GM18951 (cell line): ENCODE results near the gene NOL9.

Experiments used
- POLR2A ChIP-seq: IDR thresholded peaks from 4 replicates; pipeline ENCODE4 v1.6.1; 2011; ENCODE audit warnings: mild to moderate bottlenecking; ENCODE audit not compliant: insufficient read length, insufficient read depth; ENCODE audit errors: extremely low read depth
- in situ Hi-C: fragments of 300-500 bp; cut with MboI; formaldehyde crosslinking; loops from one replicate; pipeline ENCODE4 v1.12.0; 2022; ENCODE audit warnings: low sequenced_read_pairs, mixed read lengths, inconsistent platforms; ENCODE audit not compliant: unreplicated experiment

NOL9 gene

DNA sequence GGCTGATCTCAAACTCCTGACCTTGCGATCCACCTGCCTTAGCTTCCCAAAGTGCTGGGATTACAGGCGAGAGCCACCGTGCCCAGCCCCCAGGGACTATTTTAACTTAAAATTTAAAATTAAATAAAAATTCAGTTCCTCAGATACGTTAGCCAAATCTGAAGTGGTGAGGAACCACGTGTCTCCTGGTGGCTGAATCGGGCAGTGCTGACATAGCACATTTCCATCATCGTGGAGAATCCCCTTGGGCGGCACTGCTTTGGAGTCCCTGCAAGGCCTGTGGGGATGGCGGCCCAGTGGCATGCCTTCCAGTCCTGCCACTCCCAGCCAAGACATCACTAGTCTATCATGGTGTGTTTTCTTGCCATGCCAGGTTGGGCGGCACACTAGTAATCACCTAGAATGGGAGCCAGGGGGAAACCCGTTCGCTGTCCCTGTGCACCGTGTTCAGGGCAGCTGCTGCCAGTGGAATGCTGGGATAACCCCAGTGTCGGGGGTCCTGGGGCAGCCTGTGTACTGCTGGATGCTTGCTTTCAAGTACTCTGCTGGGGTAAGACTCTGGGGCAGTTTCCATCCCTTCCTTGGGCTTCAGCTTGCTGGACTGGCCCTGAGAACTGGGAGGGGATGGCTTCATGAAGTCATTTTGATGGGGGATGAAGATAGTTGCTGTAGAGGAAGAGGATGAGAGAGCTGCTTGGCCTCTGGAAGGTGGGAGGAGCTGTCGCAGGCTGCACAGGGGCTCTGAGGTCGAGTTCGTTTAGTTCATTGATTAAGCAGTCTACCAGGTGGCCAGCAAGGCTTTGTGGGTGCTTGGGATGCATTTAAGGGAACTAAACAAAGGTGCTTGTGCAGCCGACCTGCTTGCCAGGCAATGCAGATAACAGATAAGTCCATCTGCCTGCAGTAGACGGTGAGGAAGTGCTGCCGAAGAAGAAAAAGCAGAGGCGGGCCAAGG, 30.1 kb upstream of the NOL9 start:
- TF ChIP-seq POLR2A: no peak
- in situ Hi-C loops: no loop called here

DNA sequence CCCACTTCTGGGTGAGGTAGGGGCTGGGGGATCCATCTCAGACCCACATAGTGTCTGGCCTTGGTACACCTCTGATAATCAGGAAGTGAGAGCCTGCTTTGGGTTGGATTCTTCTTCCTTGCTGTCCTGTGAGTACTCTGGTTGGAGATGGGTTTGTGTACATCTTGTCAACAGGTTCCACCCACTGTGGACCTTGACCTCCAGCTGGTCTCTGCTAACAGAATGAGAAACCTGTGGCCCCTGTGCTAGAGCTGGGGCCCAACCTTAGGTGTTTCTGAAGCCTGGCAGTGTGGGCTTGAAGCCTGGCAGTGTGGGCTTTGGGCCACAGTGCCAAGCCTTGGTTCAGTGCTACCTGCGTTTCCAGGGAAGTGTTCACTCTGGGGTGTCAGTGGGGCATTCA, 28.1 kb upstream of the NOL9 start:
- TF ChIP-seq POLR2A: no peak
- in situ Hi-C loops: no loop called here

DNA sequence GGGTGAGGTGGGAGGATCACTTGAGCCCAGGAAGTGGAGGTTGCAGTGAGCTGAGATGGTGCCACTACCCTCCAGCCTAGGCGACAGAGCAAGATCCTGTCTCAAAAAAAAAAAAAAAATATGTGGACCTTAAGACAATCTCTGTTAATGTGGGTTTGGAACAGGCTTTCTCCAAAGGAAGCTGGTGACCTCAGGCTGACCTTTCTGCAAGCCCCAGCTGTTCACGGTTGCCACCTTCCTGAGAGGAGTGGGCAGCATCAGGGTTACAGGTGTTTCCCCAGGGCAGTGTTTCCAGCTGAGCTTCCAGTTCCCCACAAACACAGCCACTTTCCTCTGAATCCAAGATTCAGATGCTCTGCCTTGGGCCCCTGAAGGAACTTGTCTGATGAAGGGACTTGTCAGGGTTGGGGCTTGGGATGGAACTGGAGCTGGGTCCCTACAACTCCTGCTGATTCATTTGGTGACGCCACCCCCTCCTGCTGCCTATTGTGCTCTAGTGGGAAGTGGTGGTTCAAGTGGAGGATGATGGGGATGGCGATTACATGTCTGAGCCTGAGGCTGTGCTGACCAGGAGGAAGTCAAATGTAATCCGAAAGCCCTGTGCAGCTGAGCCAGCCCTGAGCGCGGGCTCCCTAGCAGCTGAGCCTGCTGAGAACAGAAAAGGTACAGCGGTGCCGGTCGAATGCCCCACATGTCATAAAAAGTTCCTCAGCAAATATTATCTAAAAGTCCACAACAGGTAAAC, 27.4 kb upstream of the NOL9 start:
- in situ Hi-C loops: no loop called here
- TF ChIP-seq POLR2A: no peak

DNA sequence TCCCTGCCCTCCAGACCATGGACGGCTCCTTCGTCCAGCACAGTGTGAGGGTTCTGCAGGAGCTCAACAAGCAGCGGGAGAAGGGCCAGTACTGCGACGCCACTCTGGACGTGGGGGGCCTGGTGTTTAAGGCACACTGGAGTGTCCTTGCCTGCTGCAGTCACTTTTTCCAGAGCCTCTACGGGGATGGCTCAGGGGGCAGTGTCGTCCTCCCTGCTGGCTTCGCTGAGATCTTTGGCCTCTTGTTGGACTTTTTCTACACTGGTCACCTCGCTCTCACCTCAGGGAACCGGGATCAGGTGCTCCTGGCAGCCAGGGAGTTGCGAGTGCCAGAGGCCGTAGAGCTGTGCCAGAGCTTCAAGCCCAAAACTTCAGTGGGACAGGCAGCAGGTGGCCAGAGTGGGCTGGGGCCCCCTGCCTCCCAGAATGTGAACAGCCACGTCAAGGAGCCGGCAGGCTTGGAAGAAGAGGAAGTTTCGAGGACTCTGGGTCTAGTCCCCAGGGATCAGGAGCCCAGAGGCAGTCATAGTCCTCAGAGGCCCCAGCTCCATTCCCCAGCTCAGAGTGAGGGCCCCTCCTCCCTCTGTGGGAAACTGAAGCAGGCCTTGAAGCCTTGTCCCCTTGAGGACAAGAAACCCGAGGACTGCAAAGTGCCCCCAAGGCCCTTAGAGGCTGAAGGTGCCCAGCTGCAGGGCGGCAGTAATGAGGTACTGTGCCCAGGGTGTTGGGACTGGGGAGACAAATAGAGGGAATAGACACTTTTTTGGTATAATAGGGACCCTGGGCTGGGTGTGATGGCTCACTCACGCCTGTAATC, 26.5 kb upstream of the NOL9 start:
- TF ChIP-seq POLR2A: no peak
- in situ Hi-C loops: no loop called here

DNA sequence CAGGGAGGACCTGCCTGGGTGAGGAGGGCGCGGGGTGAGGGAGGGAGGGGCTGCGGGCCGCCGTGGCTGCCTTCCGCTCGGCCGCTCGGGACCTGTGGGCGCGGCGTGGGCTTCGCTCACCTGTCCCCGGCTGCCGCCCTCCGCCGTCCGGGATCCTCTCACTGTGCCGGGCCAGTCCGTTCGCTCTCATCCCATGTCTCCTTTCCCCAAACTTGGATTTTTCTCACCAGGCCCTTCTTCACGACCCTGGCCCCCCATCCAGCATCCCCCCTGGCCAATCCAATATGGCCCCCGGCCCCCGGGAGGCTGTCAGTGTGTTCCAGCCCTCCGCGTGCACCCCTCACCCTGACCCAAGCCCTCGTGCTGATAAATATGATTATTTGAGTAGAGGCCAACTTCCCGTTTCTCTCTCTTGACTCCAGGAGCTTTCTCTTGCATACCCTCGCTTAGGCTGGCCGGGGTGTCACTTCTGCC, 25.8 kb upstream of the NOL9 start:
- in situ Hi-C loops: no loop called here
- TF ChIP-seq POLR2A: no peak

DNA sequence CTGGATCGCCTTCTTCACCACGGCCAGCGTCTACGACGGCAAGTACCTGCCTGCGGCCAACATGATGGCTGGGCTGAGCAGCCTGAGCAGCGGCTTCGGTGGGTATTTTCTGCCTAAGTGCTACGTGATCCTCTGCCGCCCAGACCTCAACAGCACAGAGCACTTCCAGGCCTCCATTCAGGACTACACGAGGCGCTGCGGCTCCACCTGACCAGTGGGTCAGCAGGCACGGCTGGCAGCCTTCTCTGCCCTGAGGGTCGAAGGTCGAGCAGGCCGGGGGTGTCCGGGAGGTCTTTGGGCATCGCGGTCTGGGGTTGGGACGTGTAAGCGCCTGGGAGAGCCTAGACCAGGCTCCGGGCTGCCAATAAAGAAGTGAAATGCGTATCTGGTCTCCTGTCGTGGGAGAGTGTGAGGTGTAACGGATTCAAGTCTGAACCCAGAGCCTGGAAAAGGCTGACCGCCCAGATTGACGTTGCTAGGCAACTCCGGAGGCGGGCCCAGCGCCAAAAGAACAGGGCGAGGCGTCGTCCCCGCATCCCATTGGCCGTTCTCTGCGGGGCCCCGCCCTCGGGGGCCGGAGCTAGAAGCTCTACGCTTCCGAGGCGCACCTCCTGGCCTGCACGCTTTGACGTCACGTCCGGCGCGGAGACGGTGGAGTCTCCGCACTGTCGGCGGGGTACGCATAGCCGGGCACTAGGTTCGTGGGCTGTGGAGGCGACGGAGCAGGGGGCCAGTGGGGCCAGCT, 25.2 kb upstream of the NOL9 start, which contains the start of gene ZBTB48:
TSS of gene ZBTB48 (plus strand) at position 621 of the 745 bp plus-strand sequence. CDS start 616 bp downstream, outside the sequence.
- in situ Hi-C loops: no loop called here
- TF ChIP-seq POLR2A: peak; percentile 97

DNA sequence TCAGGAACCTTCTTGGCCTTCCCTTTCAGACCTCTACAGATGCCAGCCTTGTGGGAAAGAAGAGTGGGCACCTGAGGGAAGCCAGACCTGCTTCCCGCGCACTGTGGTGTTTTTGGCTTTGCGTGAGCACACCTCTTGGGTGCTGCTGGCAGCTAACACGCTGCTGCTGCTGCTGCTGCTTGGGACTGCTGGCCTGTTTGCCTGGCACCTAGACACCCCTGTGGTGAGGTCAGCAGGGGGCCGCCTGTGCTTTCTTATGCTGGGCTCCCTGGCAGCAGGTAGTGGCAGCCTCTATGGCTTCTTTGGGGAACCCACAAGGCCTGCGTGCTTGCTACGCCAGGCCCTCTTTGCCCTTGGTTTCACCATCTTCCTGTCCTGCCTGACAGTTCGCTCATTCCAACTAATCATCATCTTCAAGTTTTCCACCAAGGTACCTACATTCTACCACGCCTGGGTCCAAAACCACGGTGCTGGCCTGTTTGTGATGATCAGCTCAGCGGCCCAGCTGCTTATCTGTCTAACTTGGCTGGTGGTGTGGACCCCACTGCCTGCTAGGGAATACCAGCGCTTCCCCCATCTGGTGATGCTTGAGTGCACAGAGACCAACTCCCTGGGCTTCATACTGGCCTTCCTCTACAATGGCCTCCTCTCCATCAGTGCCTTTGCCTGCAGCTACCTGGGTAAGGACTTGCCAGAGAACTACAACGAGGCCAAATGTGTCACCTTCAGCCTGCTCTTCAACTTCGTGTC, 24.5 kb upstream of the NOL9 start:
- in situ Hi-C loops: no loop called here
- no peak for TF ChIP-seq POLR2A

DNA sequence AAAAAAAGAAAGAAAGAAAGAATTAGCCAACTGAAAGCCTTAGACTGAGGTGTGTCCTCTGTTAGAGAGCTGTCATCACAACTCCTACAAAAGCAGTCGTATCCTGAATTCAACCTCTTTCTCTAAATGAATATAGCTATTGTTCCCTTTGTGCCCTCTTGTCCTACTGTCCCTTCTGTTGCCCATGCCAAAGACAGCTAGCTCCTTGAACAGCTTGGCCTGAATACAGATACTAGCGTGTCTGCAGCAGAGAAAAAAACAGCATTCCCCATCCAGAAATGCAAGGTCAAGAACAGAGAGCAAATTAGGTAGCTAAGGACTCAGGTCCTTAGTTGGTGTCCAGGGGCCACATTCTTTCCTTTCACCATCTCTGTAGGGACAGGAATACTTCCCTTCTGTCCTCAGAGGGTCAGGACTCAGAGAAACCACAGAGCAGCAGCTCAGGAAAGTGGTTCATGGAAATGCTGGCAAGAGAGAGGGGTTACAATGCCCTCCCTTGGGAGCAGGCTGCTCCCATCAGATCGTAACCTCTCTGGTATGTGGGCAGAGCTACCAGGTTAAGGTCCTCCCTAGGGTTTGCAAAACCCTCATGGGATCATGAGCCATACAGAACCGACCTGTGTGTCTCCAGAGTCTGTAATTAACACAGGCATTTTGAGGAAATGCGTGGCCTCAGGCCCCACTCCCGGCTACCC, 23.7 kb upstream of the NOL9 start:
- in situ Hi-C loops: no loop called here
- no peak for TF ChIP-seq POLR2A

DNA sequence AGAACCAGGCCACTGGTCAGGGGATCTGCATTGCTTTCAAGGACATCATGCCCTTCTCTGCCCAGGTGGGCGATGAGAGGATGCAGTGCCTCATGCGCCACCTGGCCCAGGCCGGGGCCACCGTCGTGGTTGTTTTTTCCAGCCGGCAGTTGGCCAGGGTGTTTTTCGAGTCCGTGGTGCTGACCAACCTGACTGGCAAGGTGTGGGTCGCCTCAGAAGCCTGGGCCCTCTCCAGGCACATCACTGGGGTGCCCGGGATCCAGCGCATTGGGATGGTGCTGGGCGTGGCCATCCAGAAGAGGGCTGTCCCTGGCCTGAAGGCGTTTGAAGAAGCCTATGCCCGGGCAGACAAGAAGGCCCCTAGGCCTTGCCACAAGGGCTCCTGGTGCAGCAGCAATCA, 20.5 kb upstream of the NOL9 start:
- in situ Hi-C loops: no loop called here

DNA sequence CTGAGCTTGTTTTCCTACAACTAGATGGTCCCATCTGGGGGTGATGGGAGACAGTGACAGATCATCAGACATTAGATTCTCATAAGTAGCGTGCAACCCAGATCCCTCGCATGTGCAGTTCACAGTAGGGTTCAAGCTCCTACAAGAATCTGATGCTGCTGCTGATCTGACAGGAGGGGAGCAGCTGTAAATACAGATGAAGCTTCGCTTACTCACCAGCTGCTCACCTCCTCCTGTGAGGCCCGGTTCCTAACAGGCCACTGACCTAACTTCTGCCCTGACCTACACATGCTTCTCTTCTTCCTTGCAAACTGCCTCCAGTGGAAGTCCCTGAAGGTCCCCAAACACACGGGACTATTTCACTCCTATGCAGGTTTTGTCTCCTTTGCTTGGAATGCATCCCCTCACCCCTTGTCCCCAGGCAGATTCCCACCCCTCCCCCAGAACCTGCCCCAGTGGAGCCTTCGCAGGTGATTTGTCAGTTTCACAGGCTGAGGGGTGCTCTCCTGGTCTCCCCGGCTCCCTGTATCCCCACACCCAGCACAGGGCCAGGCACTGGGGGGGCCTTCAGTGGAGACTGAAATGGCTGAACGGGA, 19.8 kb upstream of the NOL9 start:
- no peak for TF ChIP-seq POLR2A

More for the DNA sequence above, 20.5 kb upstream of the NOL9 start:
- no peak for TF ChIP-seq POLR2A

More for the DNA sequence above, 19.8 kb upstream of the NOL9 start:
- in situ Hi-C loops: no loop called here
